K562 (cell line): ENCODE measurements around the gene RARRES1. TPM values are rescaled to one million over a fixed set of nuclear protein-coding genes. Genes with fewer than 3 reads are reported as not detected.

Experiments used
- CEBPG ChIP-seq, 3 experiments: fragments of 200-800 bp in 1 of 3; sonication (Bioruptor generic) in 1 of 3; sonication (generic) in 1 of 3; formaldehyde crosslinking in 1 of 3; IDR thresholded peaks in 2 of 3; conservative IDR thresholded peaks in 1 of 3; 2 replicates each; pipeline versions ENCODE4 v1.6.1 to v1.8.0; 2016 to 2022; ENCODE audit warnings: missing compliant biosample characterization in 2 of 3, missing genetic modification characterization in 2 of 3, mild to moderate bottlenecking in 1 of 3, missing genetic modification reagents in 1 of 3
- CHD4 ChIP-seq: fragments of 200-600 bp; sonication (generic); IDR thresholded peaks from 3 replicates; pipeline ENCODE4 v1.6.1; 2012; ENCODE audit warnings: low read depth, mild to moderate bottlenecking, mixed read lengths, low read length, inconsistent platforms; ENCODE audit not compliant: insufficient read depth, insufficient replicate concordance, poor library complexity, severe bottlenecking
- CTCFL ChIP-seq: IDR thresholded peaks from 2 replicates; pipeline ENCODE4 v1.6.1; 2011; ENCODE audit warnings: borderline replicate concordance, low read depth, mild to moderate bottlenecking, moderate library complexity, low read length; ENCODE audit not compliant: insufficient read depth, poor library complexity, severe bottlenecking
- EGR1 ChIP-seq: fragments of 450-650 bp; conservative IDR thresholded peaks from 2 replicates; pipeline ENCODE4 v1.6.1; 2017; ENCODE audit warnings: mild to moderate bottlenecking
- ESRRA ChIP-seq: fragments of 450-650 bp; IDR thresholded peaks from 2 replicates; pipeline ENCODE4 v1.6.1; 2014; ENCODE audit warnings: low read depth, mild to moderate bottlenecking, moderate library complexity, borderline replicate concordance
- ETV6 ChIP-seq, 3 experiments: fragments of 150-350 bp in 1 of 3; sonication (generic) in 1 of 3; formaldehyde crosslinking in 1 of 3; IDR thresholded peaks; 2 replicates each; pipeline versions ENCODE4 v1.6.1 to v1.8.0; 2014 to 2022; ENCODE audit warnings: borderline replicate concordance in 2 of 3, low read depth in 2 of 3, antibody characterized with exemption in 1 of 3, low read length in 1 of 3, mild to moderate bottlenecking in 1 of 3, missing genetic modification reagents in 1 of 3
- FOXJ2 ChIP-seq: fragments of 200-800 bp; sonication (Bioruptor generic); IDR thresholded peaks from 2 replicates; pipeline ENCODE4 v1.6.1; 2016; ENCODE audit warnings: missing genetic modification characterization, missing compliant biosample characterization
- FOXJ3 ChIP-seq: sonication (generic); formaldehyde crosslinking; IDR thresholded peaks from 2 replicates; pipeline ENCODE4 v1.4.0; 2020; ENCODE audit warnings: mild to moderate bottlenecking, missing genetic modification reagents
- HMGN3 ChIP-seq: IDR thresholded peaks from 2 replicates; pipeline ENCODE4 v1.6.1; 2011; ENCODE audit warnings: borderline replicate concordance, low read depth, mild to moderate bottlenecking, mixed read lengths, low read length; ENCODE audit not compliant: insufficient read length; ENCODE audit errors: extremely low read depth
- L3MBTL2 ChIP-seq: fragments of 450-650 bp; IDR thresholded peaks from 2 replicates; pipeline ENCODE4 v1.6.1; 2016; ENCODE audit warnings: mild to moderate bottlenecking, moderate library complexity
- MAFF ChIP-seq: IDR thresholded peaks from 2 replicates; pipeline ENCODE4 v1.6.1; 2012; ENCODE audit warnings: low read length, improper control_type of control experiment
- NRF1 ChIP-seq, 2 experiments: fragments of 450-650 bp; IDR thresholded peaks in 1 of 2; conservative IDR thresholded peaks in 1 of 2; 2 replicates each; pipeline ENCODE4 v1.6.1; 2014; ENCODE audit warnings: mild to moderate bottlenecking in 2 of 2
- POLR2G ChIP-seq: fragments of 200-400 bp; formaldehyde crosslinking; IDR thresholded peaks from 2 replicates; pipeline ENCODE4 v1.6.1; 2017; ENCODE audit warnings: low read depth, mild to moderate bottlenecking, antibody characterized with exemption, low read length, moderate library complexity
- POLR3A ChIP-seq: IDR thresholded peaks from 2 replicates; pipeline ENCODE4 v1.6.1; 2011; ENCODE audit warnings: borderline replicate concordance, mild to moderate bottlenecking, moderate library complexity; ENCODE audit not compliant: insufficient read length, insufficient read depth; ENCODE audit errors: extremely low read depth
- PRMT5 ChIP-seq: sonication (generic); formaldehyde crosslinking; IDR thresholded peaks from 2 replicates; pipeline ENCODE4 v1.5.0; 2020; ENCODE audit warnings: missing genetic modification reagents
- SNIP1 ChIP-seq: fragments of 450-650 bp; IDR thresholded peaks from 2 replicates; pipeline ENCODE4 v1.7.1; 2017; ENCODE audit warnings: low read depth, mild to moderate bottlenecking
- SOX6 ChIP-seq: fragments of 450-650 bp; IDR thresholded peaks from 2 replicates; pipeline ENCODE4 v1.6.1; 2014; ENCODE audit warnings: mild to moderate bottlenecking
- SP1 ChIP-seq: sonication (generic); formaldehyde crosslinking; IDR thresholded peaks from 2 replicates; pipeline ENCODE4 v1.8.1; 2022; ENCODE audit warnings: mild to moderate bottlenecking, missing genetic modification reagents
- SRSF9 ChIP-seq: fragments of 200-400 bp; formaldehyde crosslinking; IDR thresholded peaks from 2 replicates; pipeline ENCODE4 v1.6.1; 2017; ENCODE audit warnings: low read depth, low read length, borderline replicate concordance
- U2AF1 ChIP-seq: fragments of 200-400 bp; formaldehyde crosslinking; optimal IDR thresholded peaks from 2 replicates; pipeline ENCODE3; 2017; ENCODE audit warnings: mild to moderate bottlenecking, low read depth, low read length, moderate library complexity
- ZBTB7A ChIP-seq: IDR thresholded peaks from 2 replicates; pipeline ENCODE4 v1.6.1; 2011; ENCODE audit warnings: low read depth, mild to moderate bottlenecking, low read length, moderate library complexity, borderline replicate concordance; ENCODE audit not compliant: control insufficient read depth
- ZNF212 ChIP-seq: fragments of 450-650 bp; formaldehyde crosslinking; IDR thresholded peaks from 2 replicates; pipeline ENCODE4 v1.4.0; 2020; ENCODE audit warnings: mild to moderate bottlenecking
- ZNF551 ChIP-seq: fragments of 250-450 bp; sonication (Bioruptor Pico); IDR thresholded peaks from 2 replicates; pipeline ENCODE4 v1.5.0; 2021; ENCODE audit warnings: mild to moderate bottlenecking, moderate library complexity
- ZNF584 ChIP-seq: fragments of 200-800 bp; sonication (Bioruptor generic); IDR thresholded peaks from 2 replicates; pipeline ENCODE4 v1.6.1; 2016; ENCODE audit warnings: low read depth, mild to moderate bottlenecking, missing genetic modification characterization, missing compliant biosample characterization
- ZSCAN29 ChIP-seq: fragments of 450-650 bp; IDR thresholded peaks from 2 replicates; pipeline ENCODE4 v1.6.1; 2017
- polyA plus RNA-seq, 8 experiments: library from polyadenylated mRNA; depleted of rRNA in 4 of 8; stranded (reverse) in 5 of 8; unstranded in 3 of 8; fragments of >200 nt; fragmentation: Nextera tagmentation in 2 of 8; fragmentation: Illumina TruSeq in 1 of 8; extraction: Ambion mirVana in 2 of 8; extraction: Trizol in 1 of 8; gene quantifications; 2 replicates each; pipeline versions ENCODE4 v1.2.1 to v1.2.3, GENCODE V29; 2011 to 2014; ENCODE audit warnings: inconsistent platforms in 1 of 8, missing spikeins in 1 of 8
- total RNA-seq, 7 experiments: library from RNA; depleted of rRNA in 6 of 7; stranded (reverse); fragments of >200 nt in 6 of 7; fragmentation: Illumina TruSeq in 2 of 7; extraction: Trizol in 2 of 7; gene quantifications; 2 replicates each; pipeline versions ENCODE4 v1.2.1 to v1.2.3, GENCODE V29; 2011 to 2021; ENCODE audit warnings: low replicate concordance in 1 of 7
- TF ChIP-seq, protein P1 (sequence below): fragments of 450-650 bp; IDR thresholded peaks from one replicate; pipeline ENCODE4 v1.6.1; 2018; ENCODE audit warnings: mild to moderate bottlenecking, moderate library complexity; ENCODE audit not compliant: partially characterized antibody

RARRES1 gene
- total and polyA plus RNA-seq, 9 of the 15 experiments (the other 6 are each of a cell fraction or from before 2014, with no cell fraction given): not detected

DNA sequence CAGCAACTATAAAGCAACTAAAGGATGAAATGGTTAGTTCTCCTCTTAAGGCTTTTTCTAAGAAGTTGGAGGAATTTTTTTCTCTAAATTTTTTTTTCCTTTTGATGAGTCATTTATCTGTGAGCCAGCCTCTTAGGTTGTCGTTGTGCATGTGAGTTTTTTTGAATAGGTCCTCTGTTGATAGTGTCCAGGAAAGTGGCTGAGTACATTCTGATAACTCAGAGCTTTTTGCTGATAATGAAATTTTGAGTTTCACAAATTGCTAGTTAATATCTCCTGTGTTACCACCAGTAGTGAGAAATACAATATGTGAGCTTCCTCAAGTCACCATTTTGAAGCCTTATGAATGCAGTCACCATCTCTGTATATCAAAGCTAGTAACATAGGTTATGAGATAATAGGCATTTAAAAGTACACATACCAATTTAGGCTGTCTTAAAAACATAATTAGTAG is 52.7 kb downstream of the RARRES1 start (continued):
- TF ChIP-seq HMGN3 (no peak), FOXJ2 (tag) (no peak), L3MBTL2 (peak; percentile 67), U2AF1 (no peak), POLR3A (no peak), ZNF584 (no peak), SNIP1 (no peak), SOX6 (peak; percentile 90), ETV6 (IDR thresholded peaks at IDR 0.05; ENCODE audit: borderline replicate concordance in 1 of 2, low read depth in 2 of 2, low read length in 1 of 2) (no peak), ETV6 (CRISPR knock-in tag; IDR thresholded peaks at IDR 0.05; ENCODE audit: borderline replicate concordance) (no peak), SRSF9 (no peak), CTCFL (no peak), ZNF212 (CRISPR knock-in tag) (no peak), ESRRA (no peak), EGR1 (no peak), CEBPG (CRISPR knock-in tag; IDR thresholded peaks at IDR 0.05) (no peak), CEBPG (tag; conservative IDR thresholded peaks at IDR 0.05 in 1 of 2, IDR thresholded peaks at IDR 0.05 in 1 of 2) (no peak), ZBTB7A (no peak), POLR2G (no peak), FOXJ3 (no peak), MAFF (peak; percentile 95), SP1 (CRISPR knock-in tag) (no peak), ZNF551 (CRISPR knock-in tag) (no peak), ZSCAN29 (no peak), CHD4 (no peak), PRMT5 (CRISPR knock-in tag) (no peak), NRF1 (conservative IDR thresholded peaks at IDR 0.05 in 1 of 2, IDR thresholded peaks at IDR 0.05 in 1 of 2) (no peak)
- TF ChIP-seq, protein P1, sequence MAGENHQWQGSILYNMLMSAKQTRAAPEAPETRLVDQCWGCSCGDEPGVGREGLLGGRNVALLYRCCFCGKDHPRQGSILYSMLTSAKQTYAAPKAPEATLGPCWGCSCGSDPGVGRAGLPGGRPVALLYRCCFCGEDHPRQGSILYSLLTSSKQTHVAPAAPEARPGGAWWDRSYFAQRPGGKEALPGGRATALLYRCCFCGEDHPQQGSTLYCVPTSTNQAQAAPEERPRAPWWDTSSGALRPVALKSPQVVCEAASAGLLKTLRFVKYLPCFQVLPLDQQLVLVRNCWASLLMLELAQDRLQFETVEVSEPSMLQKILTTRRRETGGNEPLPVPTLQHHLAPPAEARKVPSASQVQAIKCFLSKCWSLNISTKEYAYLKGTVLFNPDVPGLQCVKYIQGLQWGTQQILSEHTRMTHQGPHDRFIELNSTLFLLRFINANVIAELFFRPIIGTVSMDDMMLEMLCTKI: no peak
